ENCODE results near the gene EFNA4. TPM values are rescaled to one million over a fixed set of nuclear protein-coding genes. Genes with fewer than 3 reads are reported as not detected.

EFNA4 gene
- total and polyA plus RNA-seq, 2 donors (not counting 1 experiment from before 2014, with no cell fraction given) = 8.4 to 10.6 TPM

- H2AFZ ChIP-seq (ENCODE audit: insufficient read depth, low read depth, low read length, poor library complexity, severe bottlenecking) = no peak overlapping the region
- H3K27me3 ChIP-seq (replicated peaks in 1 of 4; ENCODE audit: control extremely low read depth in 1 of 4, control insufficient read depth in 3 of 4, insufficient read depth in 4 of 4, low read length in 3 of 4) = peaks cover 0 to 10% (median 0%) of the 10 kb centered on the region in 4 experiments
- TF ChIP-seq CTCF (IDR thresholded peaks at IDR 0.05) (no peak), EZH2 (IDR thresholded peaks at IDR 0.05; ENCODE audit: borderline replicate concordance, insufficient read depth, low read depth, low read length, poor library complexity, severe bottlenecking) (no peak)
- 85% methylated on average over 5 of the region's 5 CpGs for WGBS (ENCODE audit: insufficient coverage)
- H3K9me3 ChIP-seq (ENCODE audit: control extremely low read depth in 1 of 3, control insufficient read depth in 2 of 3, insufficient read depth in 1 of 3, low read length in 2 of 3) = no peaks in the 10 kb centered on the region
- POLR2A ChIA-PET = no interaction called here
- H3K4me3 ChIP-seq (ENCODE audit: control extremely low read depth in 1 of 5, extremely low read depth in 1 of 5, insufficient read depth in 1 of 5, low read depth in 2 of 5, low read length in 4 of 5) = no peak overlapping the region
- no peak overlapping the region for H3K4me2 ChIP-seq (replicated peaks; ENCODE audit: low read depth, low read length, poor library complexity, severe bottlenecking)
- H3K4me1 ChIP-seq (ENCODE audit: control insufficient read depth in 2 of 2, insufficient read depth in 2 of 2, low read length in 2 of 2) = no peaks in the 10 kb centered on the region
- intact Hi-C loops (cut with micrococcal nuclease) = no loop called here
- H3K36me3 ChIP-seq (replicated peaks in 1 of 2; ENCODE audit: control extremely low read depth in 1 of 2, control insufficient read depth in 1 of 2, extremely low read depth in 1 of 2, insufficient read depth in 2 of 2, low read length in 1 of 2) = no peaks in the 10 kb centered on the region
- Mint-ChIP-seq H3K4me3 (no peak overlapping the region), H3K27ac (no peak overlapping the region), H3K4me1 (peaks cover 7% of the 10 kb centered on the region), H3K27me3 (peaks cover 11% of the 10 kb centered on the region), H3K9me3 (ENCODE audit: insufficient read depth) (no peaks in the 10 kb centered on the region)
- ATAC-seq (ENCODE audit: low read depth) (no peak), DNase-seq (no peak)
- no peaks in the 10 kb centered on the region for H3K79me2 ChIP-seq (ENCODE audit: control insufficient read depth, insufficient read depth, low read length)
- no peak overlapping the region for H3K9ac ChIP-seq (ENCODE audit: low read length)
- H4K20me1 ChIP-seq (ENCODE audit: control insufficient read depth, insufficient read depth, low read length, poor library complexity, severe bottlenecking) = no peaks in the 10 kb centered on the region
- H3K27ac ChIP-seq (ENCODE audit: low read length in 2 of 2) = no peak overlapping the region
- CTCF ChIA-PET = interaction anchor here (8.1 to 16.6 kb wide), 2 partner anchors 19 to 42 kb away, joined by 77 to 370 read pairs; partner anchors contain the start of gene EFNA4
These were observed 20.8 kb upstream of the EFNA4 start for GRCh38 chr1:155042789-155043188.

GRCh38 chr1:155043301-155043702 lies 20.2 kb upstream of the EFNA4 start:
- ATAC-seq (ENCODE audit: low read depth) = no peak
- H3K9ac ChIP-seq (ENCODE audit: low read length) = no peak overlapping the region
- CTCF ChIA-PET = interaction anchor here (0.7 to 16.6 kb wide), 11 partner anchors 19 to 698 kb away, joined by 3 to 370 read pairs (median 6); partner anchors contain the start of genes EFNA4, KRTCAP2, PBXIP1 and SLC50A1

More at GRCh38 chr1:155043301-155043702, 20.2 kb upstream of the EFNA4 start:
- Histone ChIP-seq H4K20me1 (ENCODE audit: control insufficient read depth, insufficient read depth, low read length, poor library complexity, severe bottlenecking) (no peaks in the 10 kb centered on the region), H3K4me3 (ENCODE audit: control extremely low read depth in 1 of 5, extremely low read depth in 1 of 5, insufficient read depth in 1 of 5, low read depth in 2 of 5, low read length in 4 of 5) (no peak overlapping the region), H3K9me3 (ENCODE audit: control extremely low read depth in 1 of 3, control insufficient read depth in 2 of 3, insufficient read depth in 1 of 3, low read length in 2 of 3) (no peaks in the 10 kb centered on the region), H3K27me3 (replicated peaks in 1 of 4; ENCODE audit: control extremely low read depth in 1 of 4, control insufficient read depth in 3 of 4, insufficient read depth in 4 of 4, low read length in 3 of 4) (peaks cover 0 to 5% (median 0%) of the 10 kb centered on the region in 4 experiments), H2AFZ (ENCODE audit: insufficient read depth, low read depth, low read length, poor library complexity, severe bottlenecking) (no peak overlapping the region), H3K4me1 (ENCODE audit: control insufficient read depth in 2 of 2, insufficient read depth in 2 of 2, low read length in 2 of 2) (no peaks in the 10 kb centered on the region), H3K4me2 (replicated peaks; ENCODE audit: low read depth, low read length, poor library complexity, severe bottlenecking) (no peak overlapping the region), H3K79me2 (ENCODE audit: control insufficient read depth, insufficient read depth, low read length) (no peaks in the 10 kb centered on the region), H3K36me3 (replicated peaks in 1 of 2; ENCODE audit: control extremely low read depth in 1 of 2, control insufficient read depth in 1 of 2, extremely low read depth in 1 of 2, insufficient read depth in 2 of 2, low read length in 1 of 2) (no peaks in the 10 kb centered on the region), H3K27ac (ENCODE audit: low read length in 2 of 2) (no peak overlapping the region)
- Mint-ChIP-seq H3K27ac (no peak overlapping the region), H3K4me3 (no peak overlapping the region), H3K4me1 (peaks cover 7% of the 10 kb centered on the region), H3K27me3 (peaks cover 8% of the 10 kb centered on the region), H3K9me3 (ENCODE audit: insufficient read depth) (no peaks in the 10 kb centered on the region)
- no peak for DNase-seq
- POLR2A ChIA-PET = interaction anchor here (0.6 to 0.8 kb wide), 2 partner anchors 11 to 18 kb away, joined by 3 to 4 read pairs; no protein-coding TSS in a partner anchor
- no peak for TF ChIP-seq CTCF (IDR thresholded peaks at IDR 0.05)
- intact Hi-C loops (cut with micrococcal nuclease) = no loop called here
- WGBS (ENCODE audit: insufficient coverage) = 85% methylated on average over 6 of the region's 12 CpGs
